IPS DF 6.9 (cell line): Measurements from ENCODE around the gene ACSBG1.

Source experiments
- DNase-seq: peaks from one replicate; pipeline ENCODE4 v3.0.0-alpha.2; 2013; ENCODE audit warnings: low read depth, low spot score
- H3K27ac ChIP-seq: one replicate; pipeline ENCODE4 v1.5.1; 2013; ENCODE audit warnings: low read length, control low read depth
- H3K27me3 ChIP-seq: 2 replicates; pipeline ENCODE4 v1.6.1; 2013; ENCODE audit warnings: mild to moderate bottlenecking, low read length; ENCODE audit not compliant: control insufficient read depth, insufficient read depth
- H3K36me3 ChIP-seq: 2 replicates; pipeline ENCODE4 v1.6.1; 2013; ENCODE audit warnings: low read length; ENCODE audit not compliant: control insufficient read depth, insufficient read depth
- H3K4me1 ChIP-seq: 2 replicates; pipeline ENCODE4 v1.6.1; 2013; ENCODE audit warnings: low read length; ENCODE audit not compliant: control insufficient read depth, insufficient read depth
- H3K4me3 ChIP-seq: 2 replicates; pipeline ENCODE4 v1.5.1; 2013; ENCODE audit warnings: mild to moderate bottlenecking, low read length
- H3K9me3 ChIP-seq: 2 replicates; pipeline ENCODE4 v1.6.1; 2013; ENCODE audit warnings: low read length, inconsistent platforms; ENCODE audit not compliant: control insufficient read depth, insufficient read depth
- WGBS: extraction: QIAGEN DNeasy Blood & Tissue Kit; methylation state at CpG from one replicate; pipeline ENCODE4 v1.1.7; 2013; ENCODE audit warnings: mixed read lengths, missing lambda C conversion rate; ENCODE audit not compliant: insufficient read length, insufficient coverage; 5-methylcytosine and 5-hydroxymethylcytosine counted together

ACSBG1 gene

GRCh38 chr15:78265137-78265460 is 30.7 kb upstream of the ACSBG1 start:
- no peaks in the 10 kb centered on the region for H3K36me3 ChIP-seq
- DNase-seq = no peak
- WGBS = no CpG with 5 or more reads among the region's 12 CpGs
- H3K27me3 ChIP-seq = no peaks in the 10 kb centered on the region
- peaks cover 4% of the 10 kb centered on the region; the same call in 1 of the 2 replicates for H3K4me1 ChIP-seq
- H3K27ac ChIP-seq = no peak overlapping the region
- H3K9me3 ChIP-seq = no peaks in the 10 kb centered on the region
- no peak overlapping the region; the same call in 1 of the 2 replicates for H3K4me3 ChIP-seq

GRCh38 chr15:78264304-78265136 is 30.2 kb upstream of the ACSBG1 start, which contains the start of gene DNAJA4:
TSS of gene DNAJA4 (plus strand) at chr15:78264562. CDS start at chr15:78264764, 202 bp downstream.
- Histone ChIP-seq H3K4me3 (peak within 1 kb of the TSS; percentile 19; the same call in 1 of the 2 replicates), H3K36me3 (no peaks in the 10 kb centered on the region), H3K27ac (no peak within 1 kb of the TSS), H3K4me1 (peaks cover 4% of the 10 kb centered on the region; the same call in 1 of the 2 replicates), H3K9me3 (no peaks in the 10 kb centered on the region), H3K27me3 (no peaks in the 10 kb centered on the region)
- DNase-seq = no peak
- WGBS = no CpG with 5 or more reads among the region's 107 CpGs

- WGBS = no CpG with 5 or more reads among the region's 23 CpGs
- no peak overlapping the region for H3K27ac ChIP-seq
- no peaks in the 10 kb centered on the region for H3K9me3 ChIP-seq
- no peak for DNase-seq
- peak overlapping the region; percentile 19; the same call in 1 of the 2 replicates for H3K4me3 ChIP-seq
- H3K4me1 ChIP-seq = peaks cover 4% of the 10 kb centered on the region; the same call in 1 of the 2 replicates
- no peaks in the 10 kb centered on the region for H3K27me3 ChIP-seq
- H3K36me3 ChIP-seq = no peaks in the 10 kb centered on the region
These were observed 29.5 kb upstream of the ACSBG1 start for GRCh38 chr15:78263907-78264303.

GRCh38 chr15:78263351-78263781 is 29.0 kb upstream of the ACSBG1 start:
- WGBS = no CpG with 5 or more reads among the region's 7 CpGs
- no peak for DNase-seq
- Histone ChIP-seq H3K4me1 (peaks cover 4% of the 10 kb centered on the region; the same call in 1 of the 2 replicates), H3K4me3 (no peak overlapping the region), H3K9me3 (no peaks in the 10 kb centered on the region), H3K27me3 (no peaks in the 10 kb centered on the region), H3K36me3 (no peaks in the 10 kb centered on the region), H3K27ac (no peak overlapping the region)

- DNase-seq = no peak
- Histone ChIP-seq H3K27me3 (no peaks in the 10 kb centered on the region), H3K9me3 (no peaks in the 10 kb centered on the region), H3K4me3 (no peak overlapping the region), H3K4me1 (peaks cover 4% of the 10 kb centered on the region; the same call in 1 of the 2 replicates), H3K36me3 (no peaks in the 10 kb centered on the region), H3K27ac (no peak overlapping the region)
- WGBS = no CpG with 5 or more reads among the region's 3 CpGs
These were observed 26.7 kb upstream of the ACSBG1 start for GRCh38 chr15:78261062-78261461.

DNA sequence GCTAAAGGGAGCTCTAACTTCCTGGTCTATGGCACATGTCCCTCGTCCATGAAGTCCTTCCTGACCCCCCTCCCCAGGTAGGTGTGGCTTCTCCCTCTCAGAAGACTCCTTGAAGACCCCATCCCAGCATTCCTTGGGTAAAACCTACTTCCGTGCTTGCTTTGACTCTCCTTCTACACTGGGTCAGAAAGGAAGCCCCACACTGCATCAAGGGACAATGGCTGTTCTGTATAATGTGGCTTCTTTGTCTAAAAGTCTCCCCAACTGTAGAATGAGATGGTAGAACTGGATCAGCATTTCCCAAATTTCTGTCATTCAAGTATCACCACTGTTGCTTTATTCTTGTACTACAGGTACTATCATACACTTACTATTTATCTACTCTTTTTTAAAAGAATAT is 26.1 kb upstream of the ACSBG1 start:
- no peak for DNase-seq
- Histone ChIP-seq H3K9me3 (no peaks in the 10 kb centered on the region), H3K4me1 (peaks cover 4% of the 10 kb centered on the region; the same call in 1 of the 2 replicates), H3K4me3 (no peak overlapping the region), H3K36me3 (no peaks in the 10 kb centered on the region), H3K27ac (no peak overlapping the region), H3K27me3 (no peaks in the 10 kb centered on the region)
- no CpG with 5 or more reads among the region's 2 CpGs for WGBS

DNA sequence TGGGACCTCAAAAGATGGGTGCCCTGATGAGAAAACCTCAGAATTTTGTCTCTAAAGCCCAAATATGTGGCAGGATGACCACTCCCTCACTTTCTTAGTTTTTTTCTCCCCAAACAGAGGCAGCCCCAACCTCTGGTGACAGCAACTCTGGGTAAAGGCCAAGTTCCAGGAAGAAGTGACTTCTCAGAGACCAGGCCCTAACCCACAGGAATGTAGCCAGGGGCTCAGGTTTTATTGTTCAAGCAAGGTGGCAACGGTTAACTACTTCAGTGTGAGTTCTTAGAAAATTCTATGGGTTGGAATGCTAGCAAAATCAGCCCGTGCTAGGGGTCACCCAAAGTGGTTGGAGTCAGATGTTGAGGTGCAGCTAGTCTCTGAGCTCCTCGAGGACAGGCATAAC is 24.9 kb upstream of the ACSBG1 start:
- DNase-seq = no peak
- Histone ChIP-seq H3K36me3 (no peaks in the 10 kb centered on the region), H3K4me3 (no peak overlapping the region), H3K9me3 (no peaks in the 10 kb centered on the region), H3K27me3 (no peaks in the 10 kb centered on the region), H3K4me1 (peaks cover 4% of the 10 kb centered on the region; the same call in 1 of the 2 replicates), H3K27ac (no peak overlapping the region)
- no CpG with 5 or more reads among the region's 3 CpGs for WGBS

- no peaks in the 10 kb centered on the region for H3K9me3 ChIP-seq
- no peaks in the 10 kb centered on the region for H3K36me3 ChIP-seq
- H3K27me3 ChIP-seq = no peaks in the 10 kb centered on the region
- no peak overlapping the region for H3K4me3 ChIP-seq
- DNase-seq = no peak
- no peaks in the 10 kb centered on the region for H3K4me1 ChIP-seq
- no CpG with 5 or more reads among the region's 3 CpGs for WGBS
- H3K27ac ChIP-seq = no peak overlapping the region
These were observed 23.3 kb upstream of the ACSBG1 start for GRCh38 chr15:78257681-78258080.

DNA sequence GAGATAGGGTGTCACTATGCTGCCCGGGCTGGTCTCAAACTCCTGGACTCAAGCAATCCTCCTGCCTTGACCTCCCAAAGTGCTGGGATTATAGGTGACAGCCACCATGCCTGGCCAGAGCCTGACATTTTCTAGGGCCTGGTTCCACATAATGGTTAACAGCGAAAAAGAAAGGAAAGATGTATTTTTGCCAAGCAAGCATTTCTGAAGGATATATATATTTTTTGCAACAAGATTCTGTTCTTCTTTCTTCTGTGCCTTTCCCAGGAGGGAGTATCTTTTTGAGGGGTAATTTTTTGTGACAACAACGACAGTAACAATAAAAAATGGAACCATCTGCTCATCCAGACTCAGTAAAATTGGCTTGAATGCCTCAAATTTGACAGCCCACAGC is 21.7 kb upstream of the ACSBG1 start:
- H3K4me1 ChIP-seq = no peaks in the 10 kb centered on the region
- no peaks in the 10 kb centered on the region for H3K36me3 ChIP-seq
- no CpG with 5 or more reads among the region's 3 CpGs for WGBS
- H3K27me3 ChIP-seq = no peaks in the 10 kb centered on the region
- no peak for DNase-seq
- H3K9me3 ChIP-seq = no peaks in the 10 kb centered on the region
- H3K27ac ChIP-seq = no peak overlapping the region
- H3K4me3 ChIP-seq = no peak overlapping the region

DNA sequence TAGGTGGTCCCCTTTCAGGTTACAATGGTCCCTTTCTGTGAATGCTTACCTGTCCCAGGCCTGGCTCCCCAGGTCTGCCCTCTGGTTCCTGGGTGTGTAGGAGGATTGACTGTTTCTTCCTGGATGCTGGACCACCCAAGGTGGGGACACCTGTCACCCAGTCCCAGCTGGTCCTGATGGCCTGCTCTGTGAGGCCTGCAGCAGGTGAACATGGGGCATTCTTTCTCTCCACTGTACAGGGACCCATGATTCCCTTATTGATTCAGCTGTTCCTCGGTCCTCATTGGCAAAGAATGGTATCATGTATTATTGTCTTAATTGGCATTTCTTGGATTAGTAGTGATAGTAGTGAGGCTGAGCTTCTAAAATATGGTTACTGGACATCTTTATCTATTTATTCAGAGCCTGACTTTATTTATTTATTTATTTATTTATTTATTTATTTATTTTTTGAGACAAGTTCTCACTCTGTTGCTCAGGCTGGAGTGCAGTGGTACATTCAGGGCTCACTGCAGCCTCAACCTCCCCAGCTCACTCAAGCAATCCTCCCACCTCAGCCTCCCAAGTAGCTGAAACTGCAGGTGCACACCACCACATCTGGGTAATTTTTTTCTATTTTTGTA is 21.2 kb upstream of the ACSBG1 start:
- Histone ChIP-seq H3K4me3 (no peak overlapping the region), H3K36me3 (no peaks in the 10 kb centered on the region), H3K27me3 (no peaks in the 10 kb centered on the region), H3K9me3 (no peaks in the 10 kb centered on the region), H3K4me1 (no peaks in the 10 kb centered on the region), H3K27ac (no peak overlapping the region)
- WGBS = no CpG with 5 or more reads among the region's 1 CpG
- no peak for DNase-seq
